Measurements from ENCODE around the gene BNIP2. TPM values are rescaled to one million over a fixed set of nuclear protein-coding genes. Genes with fewer than 3 reads are reported as not detected.

The BNIP2 gene
- polyA plus RNA-seq, 2 of the 4 experiments (the other 2 are of a cell fraction): 101 to 146 TPM

GRCh38 chr15:59611276-59612260 is 77.6 kb downstream of the BNIP2 start, which contains the start of gene GCNT3 (continued):
- no peak for TF ChIP-seq ZFP36 (IDR thresholded peaks at IDR 0.05; ENCODE audit: borderline replicate concordance, partially characterized antibody)
- peak; percentile 56 for TF ChIP-seq MAX (IDR thresholded peaks at IDR 0.05)
- peak; percentile 62; the same call in 1 of the 2 replicates for TF ChIP-seq GATA3 (IDR thresholded peaks at IDR 0.05; ENCODE audit: borderline replicate concordance)
- peak in 1 of 2 experiments; percentile 19; a peak in 1 of 4 replicates for TF ChIP-seq CEBPB (IDR thresholded peaks at IDR 0.05)
- TF ChIP-seq, protein P1, sequence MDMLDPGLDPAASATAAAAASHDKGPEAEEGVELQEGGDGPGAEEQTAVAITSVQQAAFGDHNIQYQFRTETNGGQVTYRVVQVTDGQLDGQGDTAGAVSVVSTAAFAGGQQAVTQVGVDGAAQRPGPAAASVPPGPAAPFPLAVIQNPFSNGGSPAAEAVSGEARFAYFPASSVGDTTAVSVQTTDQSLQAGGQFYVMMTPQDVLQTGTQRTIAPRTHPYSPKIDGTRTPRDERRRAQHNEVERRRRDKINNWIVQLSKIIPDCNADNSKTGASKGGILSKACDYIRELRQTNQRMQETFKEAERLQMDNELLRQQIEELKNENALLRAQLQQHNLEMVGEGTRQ (IDR thresholded peaks at IDR 0.05): peak; percentile 70
- TF ChIP-seq, protein P2, sequence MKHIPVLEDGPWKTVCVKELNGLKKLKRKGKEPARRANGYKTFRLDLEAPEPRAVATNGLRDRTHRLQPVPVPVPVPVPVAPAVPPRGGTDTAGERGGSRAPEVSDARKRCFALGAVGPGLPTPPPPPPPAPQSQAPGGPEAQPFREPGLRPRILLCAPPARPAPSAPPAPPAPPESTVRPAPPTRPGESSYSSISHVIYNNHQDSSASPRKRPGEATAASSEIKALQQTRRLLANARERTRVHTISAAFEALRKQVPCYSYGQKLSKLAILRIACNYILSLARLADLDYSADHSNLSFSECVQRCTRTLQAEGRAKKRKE (CRISPR knock-in tag; IDR thresholded peaks at IDR 0.05; ENCODE audit: low read depth): no peak

DNA sequence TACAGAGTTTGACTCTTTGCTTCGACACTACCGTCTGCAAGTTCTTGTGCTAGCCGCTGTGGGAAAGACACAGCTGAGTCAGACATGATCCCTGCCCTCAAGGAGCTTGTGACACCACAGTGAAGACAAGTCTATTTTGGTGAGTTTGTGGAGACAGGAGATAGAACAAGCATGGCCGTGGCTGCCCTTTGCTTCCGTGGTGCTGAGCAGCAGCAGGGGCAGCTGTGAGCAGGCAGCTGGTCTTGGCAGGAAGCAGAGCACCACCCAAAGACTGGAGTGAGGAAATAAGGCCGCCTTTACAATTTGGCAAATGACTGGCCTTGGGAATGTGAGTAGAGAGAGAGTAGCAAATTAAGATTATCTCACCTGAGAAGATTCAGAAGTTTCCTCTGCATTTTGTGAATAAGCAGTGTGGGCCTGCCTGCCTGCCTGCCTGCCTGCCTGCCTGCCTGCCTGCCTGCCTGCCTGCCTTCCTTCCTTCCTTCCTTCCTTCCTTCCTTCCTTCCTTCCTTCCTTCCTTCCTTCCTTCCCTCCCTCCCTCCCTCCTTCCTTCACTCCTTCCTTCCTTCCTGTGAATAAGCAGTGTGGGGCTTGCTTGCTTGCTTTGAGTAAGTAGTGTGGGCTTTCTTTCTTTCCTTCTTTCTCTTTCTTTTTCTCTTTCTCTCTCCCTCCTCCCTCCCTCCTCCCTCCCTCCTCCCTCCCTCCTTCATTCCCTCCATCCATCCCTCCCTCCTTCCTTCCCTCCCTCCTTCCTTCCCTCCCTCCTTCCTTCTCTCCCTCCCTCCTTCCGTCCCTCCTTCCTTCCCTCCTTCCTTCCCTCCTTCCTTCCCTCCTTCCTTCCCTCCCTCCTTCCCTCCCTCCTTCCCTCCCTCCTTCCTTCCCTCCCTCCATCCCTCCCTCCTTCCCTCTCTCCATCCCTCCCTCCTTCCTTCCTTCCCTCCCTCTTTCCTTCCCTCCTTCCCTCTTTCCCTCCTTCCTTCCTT is 79.1 kb downstream of the BNIP2 start:
- Histone ChIP-seq H3K9me3 (peaks cover 8% of the 10 kb centered on the region; the same call in 1 of the 3 replicates), H3K27ac (peak overlapping the region; percentile 34 to 72; a peak in 4 of 6 replicates), H3K4me3 (no peak overlapping the region), H3K4me1 (peaks cover 24% of the 10 kb centered on the region), H3K4me2 (no peak overlapping the region)
- no peak for FAIRE-seq
- ChIA-PET CTCF (interaction anchor here (0.6 to 1.7 kb wide), 5 partner anchors 11 to 231 kb away, joined by 3 to 6 read pairs (median 3); no protein-coding TSS in a partner anchor), POLR2A (interaction anchor here (1.2 kb wide), 1 partner anchor 16 kb away, joined by 4 read pairs; no protein-coding TSS in a partner anchor)
- no peak for ATAC-seq
- TF ChIP-seq NPAS2 (CRISPR knock-in tag; IDR thresholded peaks at IDR 0.05; ENCODE audit: borderline replicate concordance) (no peak), ZFP36 (IDR thresholded peaks at IDR 0.05; ENCODE audit: borderline replicate concordance, partially characterized antibody) (peak; percentile 98)
- WGBS (ENCODE audit: missing lambda C conversion rate): 95% methylated on average over 6 of the region's 7 CpGs
- peak in 1 of 2 experiments; percentile 49 for DNase-seq (ENCODE audit: low read depth in 1 of 2, low spot score in 1 of 2)

Other genes with a start within 250 kb of the BNIP2 start
- gene GCNT3, start 77.5 kb downstream of the BNIP2 start, polyA plus RNA-seq (2011; rRNA removed): 134 and 153 TPM in 2 replicates
- gene GCNT3, start 77.5 kb downstream of the BNIP2 start, polyA plus RNA-seq (2017; fragmentation: RNase III; extraction: RNeasy Plus Mini Kit Qiagen cat#74134 plus additional on column Dnase treatment): 61.4 to 69.2 TPM (median 62.7 TPM) in 3 replicates
- 137 and 220 TPM in 2 replicates for gene GTF2A2, start 31.8 kb downstream of the BNIP2 start, polyA plus RNA-seq (2011; rRNA removed)
- gene GTF2A2, start 31.8 kb downstream of the BNIP2 start, polyA plus RNA-seq (2017; fragmentation: RNase III; extraction: RNeasy Plus Mini Kit Qiagen cat#74134 plus additional on column Dnase treatment): 259 to 282 TPM (median 267 TPM) in 3 replicates